ENCODE data around the gene PTPRF. TPM values are rescaled to one million over a fixed set of nuclear protein-coding genes. Genes with fewer than 3 reads are reported as not detected.

PTPRF gene
- total RNA-seq, 2 donors from 2014 or later = 203 to 250 TPM

DNA sequence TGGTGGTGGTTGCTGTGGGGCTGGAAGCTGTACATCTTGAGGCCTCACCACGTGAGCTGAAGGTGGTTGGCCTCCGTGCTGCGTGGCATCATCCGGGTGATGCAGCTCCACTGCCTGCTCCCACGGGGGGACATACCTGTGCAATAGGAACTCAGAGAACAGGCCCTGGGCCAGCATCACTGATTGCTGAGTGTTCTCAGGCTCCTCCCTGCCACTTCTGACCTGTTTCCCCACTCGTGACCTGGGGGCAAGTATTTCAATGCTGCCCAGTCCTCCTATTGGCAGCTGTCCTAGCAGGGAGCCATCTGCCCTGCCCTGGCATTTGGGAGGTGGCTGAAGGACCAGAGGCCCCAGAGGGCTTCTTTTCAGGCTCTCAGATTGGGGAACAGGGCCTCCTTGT, 26.1 kb downstream of the PTPRF start:
- H3K27ac Mint-ChIP-seq = no peak overlapping the region
- 78 to 82% methylated on average over 5 to 6 of the region's 6 CpGs for WGBS, 2 experiments (ENCODE audit: insufficient coverage in 1 of 2, insufficient read length in 1 of 2)
- H3K4me3 Mint-ChIP-seq = no peak overlapping the region
- H3K27me3 ChIP-seq (ENCODE audit: control insufficient read depth, insufficient read depth, low read length, poor library complexity, severe bottlenecking) = no peaks in the 10 kb centered on the region
- H3K9ac ChIP-seq (ENCODE audit: extremely low read depth, low read length, poor library complexity, severe bottlenecking) = no peak overlapping the region
- peaks cover 2% of the 10 kb centered on the region for H3K4me1 Mint-ChIP-seq
- H3K9me3 ChIP-seq (ENCODE audit: control insufficient read depth, low read length) = no peaks in the 10 kb centered on the region
- peaks cover 46% of the 10 kb centered on the region for H3K36me3 ChIP-seq (ENCODE audit: control insufficient read depth, insufficient read depth, low read length)
- peaks cover 48% of the 10 kb centered on the region for H3K36me3 Mint-ChIP-seq (ENCODE audit: low read depth)
- peaks cover 5% of the 10 kb centered on the region for H3K4me1 ChIP-seq (ENCODE audit: control insufficient read depth, insufficient read depth, low read length)
- no peaks in the 10 kb centered on the region for H3K27me3 Mint-ChIP-seq (ENCODE audit: insufficient read depth)
- TF ChIP-seq, protein P1, sequence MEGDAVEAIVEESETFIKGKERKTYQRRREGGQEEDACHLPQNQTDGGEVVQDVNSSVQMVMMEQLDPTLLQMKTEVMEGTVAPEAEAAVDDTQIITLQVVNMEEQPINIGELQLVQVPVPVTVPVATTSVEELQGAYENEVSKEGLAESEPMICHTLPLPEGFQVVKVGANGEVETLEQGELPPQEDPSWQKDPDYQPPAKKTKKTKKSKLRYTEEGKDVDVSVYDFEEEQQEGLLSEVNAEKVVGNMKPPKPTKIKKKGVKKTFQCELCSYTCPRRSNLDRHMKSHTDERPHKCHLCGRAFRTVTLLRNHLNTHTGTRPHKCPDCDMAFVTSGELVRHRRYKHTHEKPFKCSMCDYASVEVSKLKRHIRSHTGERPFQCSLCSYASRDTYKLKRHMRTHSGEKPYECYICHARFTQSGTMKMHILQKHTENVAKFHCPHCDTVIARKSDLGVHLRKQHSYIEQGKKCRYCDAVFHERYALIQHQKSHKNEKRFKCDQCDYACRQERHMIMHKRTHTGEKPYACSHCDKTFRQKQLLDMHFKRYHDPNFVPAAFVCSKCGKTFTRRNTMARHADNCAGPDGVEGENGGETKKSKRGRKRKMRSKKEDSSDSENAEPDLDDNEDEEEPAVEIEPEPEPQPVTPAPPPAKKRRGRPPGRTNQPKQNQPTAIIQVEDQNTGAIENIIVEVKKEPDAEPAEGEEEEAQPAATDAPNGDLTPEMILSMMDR (conservative IDR thresholded peaks at IDR 0.05) = no peak
- H3K9me3 Mint-ChIP-seq = no peaks in the 10 kb centered on the region
- H3K4me3 ChIP-seq (ENCODE audit: low read length) = no peak overlapping the region
- no peak for DNase-seq
- H3K27ac ChIP-seq (ENCODE audit: low read depth, low read length) = no peak overlapping the region

DNA sequence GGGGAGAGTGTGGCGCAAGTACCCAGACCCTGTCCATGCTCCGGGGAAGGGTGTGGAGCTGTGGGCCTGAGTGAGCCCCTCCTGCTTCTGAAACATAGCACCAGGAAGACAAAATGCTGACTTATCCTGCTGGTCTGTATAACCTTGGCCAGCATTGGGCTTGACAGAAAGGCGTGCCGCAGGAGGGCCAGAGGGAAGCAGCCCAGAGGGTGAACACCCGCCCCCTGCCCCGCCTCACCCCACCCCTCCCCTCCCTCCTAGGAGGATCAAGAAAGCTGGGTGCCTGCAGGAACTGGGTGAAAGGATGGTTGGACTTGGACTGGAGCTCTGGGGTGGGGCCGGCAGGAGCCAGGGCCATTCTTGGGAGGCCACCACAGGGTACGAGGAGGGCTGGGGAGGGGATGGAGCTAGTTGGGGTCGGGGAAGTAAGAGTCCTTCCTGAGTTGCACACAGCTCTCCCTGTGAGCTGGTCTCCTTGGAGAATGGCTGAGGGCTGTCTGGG, 27.1 kb downstream of the PTPRF start:
- H3K4me1 Mint-ChIP-seq = peaks cover 2% of the 10 kb centered on the region
- peaks cover 48% of the 10 kb centered on the region for H3K36me3 Mint-ChIP-seq (ENCODE audit: low read depth)
- no peak overlapping the region for H3K4me3 Mint-ChIP-seq
- peak; percentile 70 for DNase-seq
- no peaks in the 10 kb centered on the region for H3K9me3 ChIP-seq (ENCODE audit: control insufficient read depth, low read length)
- no peak overlapping the region for H3K4me3 ChIP-seq (ENCODE audit: low read length)
- 81 to 100% methylated on average over 1 to 5 of the region's 9 CpGs for WGBS, 2 experiments (ENCODE audit: insufficient coverage in 1 of 2, insufficient read length in 1 of 2)
- TF ChIP-seq, protein P1 (conservative IDR thresholded peaks at IDR 0.05) = no peak
- H3K36me3 ChIP-seq (ENCODE audit: control insufficient read depth, insufficient read depth, low read length) = peaks cover 37% of the 10 kb centered on the region
- no peak overlapping the region for H3K9ac ChIP-seq (ENCODE audit: extremely low read depth, low read length, poor library complexity, severe bottlenecking)
- no peaks in the 10 kb centered on the region for H3K9me3 Mint-ChIP-seq
- H3K4me1 ChIP-seq (ENCODE audit: control insufficient read depth, insufficient read depth, low read length) = peaks cover 5% of the 10 kb centered on the region
- H3K27me3 Mint-ChIP-seq (ENCODE audit: insufficient read depth) = no peaks in the 10 kb centered on the region
- H3K27ac ChIP-seq (ENCODE audit: low read depth, low read length) = peak overlapping the region; percentile 21
- no peaks in the 10 kb centered on the region for H3K27me3 ChIP-seq (ENCODE audit: control insufficient read depth, insufficient read depth, low read length, poor library complexity, severe bottlenecking)
- no peak overlapping the region for H3K27ac Mint-ChIP-seq

DNA sequence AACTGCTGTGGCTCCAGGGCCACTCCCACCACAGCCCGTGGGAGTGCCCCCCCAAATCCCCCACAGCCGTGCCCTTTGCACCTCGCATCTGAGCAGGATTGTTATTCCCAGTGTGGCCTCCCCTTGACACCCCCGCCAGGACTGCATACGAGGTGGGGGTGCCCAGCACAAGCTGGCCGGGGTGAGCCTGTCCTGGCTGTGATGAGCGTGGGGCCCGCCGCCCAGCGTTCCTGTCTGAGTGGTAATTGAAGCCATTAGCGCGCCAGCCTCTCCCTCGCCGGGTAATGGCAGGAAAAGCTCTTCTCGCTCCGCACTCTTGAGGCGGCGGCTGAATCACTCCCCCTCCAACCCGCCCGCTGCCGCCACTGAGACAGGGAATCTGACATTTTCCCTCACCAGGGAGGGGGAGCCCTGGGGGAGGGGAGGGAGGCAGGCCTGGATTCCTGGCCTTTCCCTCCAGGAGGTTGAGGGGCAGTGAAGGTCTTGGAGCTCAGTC, 27.7 kb downstream of the PTPRF start:
- Mint-ChIP-seq H3K36me3 (ENCODE audit: low read depth) (peaks cover 47% of the 10 kb centered on the region), H3K4me1 (peaks cover 5% of the 10 kb centered on the region), H3K4me3 (peak overlapping the region; percentile 20), H3K27ac (no peak overlapping the region), H3K27me3 (ENCODE audit: insufficient read depth) (no peaks in the 10 kb centered on the region), H3K9me3 (no peaks in the 10 kb centered on the region)
- 42 to 55% methylated on average over 6 to 21 of the region's 21 CpGs for WGBS, 2 experiments (ENCODE audit: insufficient coverage in 1 of 2, insufficient read length in 1 of 2)
- Histone ChIP-seq H3K4me3 (ENCODE audit: low read length) (no peak overlapping the region), H3K4me1 (ENCODE audit: control insufficient read depth, insufficient read depth, low read length) (peaks cover 5% of the 10 kb centered on the region), H3K9me3 (ENCODE audit: control insufficient read depth, low read length) (no peaks in the 10 kb centered on the region), H3K27me3 (ENCODE audit: control insufficient read depth, insufficient read depth, low read length, poor library complexity, severe bottlenecking) (no peaks in the 10 kb centered on the region), H3K9ac (ENCODE audit: extremely low read depth, low read length, poor library complexity, severe bottlenecking) (no peak overlapping the region), H3K27ac (ENCODE audit: low read depth, low read length) (peak overlapping the region; percentile 21), H3K36me3 (ENCODE audit: control insufficient read depth, insufficient read depth, low read length) (peaks cover 32% of the 10 kb centered on the region)
- peak; percentile 85 for DNase-seq
- TF ChIP-seq, protein P1 (conservative IDR thresholded peaks at IDR 0.05) = no peak
